T follicular helper cell (primary cell): ENCODE data around the gene ROR2.

Experiments used
- DNase-seq: peaks from one replicate; pipeline ENCODE4 v3.0.0-alpha.2; 2020; ENCODE audit warnings: low read depth

The ROR2 gene

GRCh38 chr9:91817493-91818224 lies 132.4 kb downstream of the ROR2 start:
- DNase-seq = no peak

- no peak for DNase-seq
These were observed 132.9 kb downstream of the ROR2 start for GRCh38 chr9:91817106-91817492.

- DNase-seq = no peak
These were observed 133.7 kb downstream of the ROR2 start for GRCh38 chr9:91816356-91816755.

GRCh38 chr9:91815896-91816295 lies 134.1 kb downstream of the ROR2 start:
- DNase-seq = no peak

GRCh38 chr9:91814753-91815152 lies 135.3 kb downstream of the ROR2 start:
- no peak for DNase-seq

GRCh38 chr9:91814201-91814600 lies 135.8 kb downstream of the ROR2 start:
- DNase-seq = no peak

GRCh38 chr9:91813176-91813795 lies 136.7 kb downstream of the ROR2 start:
- no peak for DNase-seq

- no peak for DNase-seq
These were observed 137.8 kb downstream of the ROR2 start for GRCh38 chr9:91812191-91812590.

- DNase-seq = no peak
These were observed 138.8 kb downstream of the ROR2 start for GRCh38 chr9:91811024-91811909.

- no peak for DNase-seq
These were observed 139.6 kb downstream of the ROR2 start for GRCh38 chr9:91810286-91810905.

- no peak for DNase-seq
These were observed 140.3 kb downstream of the ROR2 start for GRCh38 chr9:91809581-91810285.

- DNase-seq = no peak
These were observed 142.3 kb downstream of the ROR2 start for GRCh38 chr9:91807643-91808246.

- DNase-seq = no peak
These were observed 145.0 kb downstream of the ROR2 start for GRCh38 chr9:91805031-91805430.

GRCh38 chr9:91803970-91804752 lies 145.9 kb downstream of the ROR2 start:
- no peak for DNase-seq

GRCh38 chr9:91803151-91803940 lies 146.7 kb downstream of the ROR2 start:
- DNase-seq = no peak

- DNase-seq = no peak
These were observed 147.6 kb downstream of the ROR2 start for GRCh38 chr9:91802391-91802790.

GRCh38 chr9:91800473-91801030 lies 149.5 kb downstream of the ROR2 start:
- no peak for DNase-seq

GRCh38 chr9:91799113-91799744 lies 150.8 kb downstream of the ROR2 start:
- no peak for DNase-seq
